OCI-LY3 (cell line): ENCODE measurements around the gene MARVELD3.

Experiments used
- EZH2phosphoT487 ChIP-seq: fragments of 200-600 bp; shearing (Covaris generic); IDR thresholded peaks from 2 replicates; pipeline ENCODE4 v1.6.1; 2018; ENCODE audit warnings: antibody characterized with exemption, mixed run types, low read depth
- TF ChIP-seq, protein P1 (sequence below): fragments of 200-600, 300-600 bp; sonication (generic); IDR thresholded peaks from 2 replicates; pipeline ENCODE4 v1.5.1; 2014; ENCODE audit warnings: antibody characterized with exemption, low read length, low read depth

DNA sequence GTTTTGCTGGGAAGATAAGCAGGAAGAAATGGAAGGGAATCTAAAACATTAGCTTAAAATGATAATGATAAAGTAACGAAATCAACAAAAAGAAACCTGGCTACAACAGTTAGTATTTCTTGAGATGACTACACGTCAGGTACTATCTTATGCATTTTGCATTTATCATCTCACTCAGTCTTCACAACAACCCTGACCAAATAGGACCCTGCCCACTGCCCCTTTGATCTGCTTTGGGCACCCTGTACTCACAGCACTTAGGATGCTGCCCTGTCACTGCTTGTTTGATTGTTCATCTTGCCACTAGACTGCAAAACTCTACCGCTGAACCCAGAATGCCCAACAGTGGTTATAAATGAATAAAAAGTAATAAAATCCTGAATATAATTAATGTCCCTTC, 45.2 kb downstream of the MARVELD3 start:
- TF ChIP-seq, protein P1, sequence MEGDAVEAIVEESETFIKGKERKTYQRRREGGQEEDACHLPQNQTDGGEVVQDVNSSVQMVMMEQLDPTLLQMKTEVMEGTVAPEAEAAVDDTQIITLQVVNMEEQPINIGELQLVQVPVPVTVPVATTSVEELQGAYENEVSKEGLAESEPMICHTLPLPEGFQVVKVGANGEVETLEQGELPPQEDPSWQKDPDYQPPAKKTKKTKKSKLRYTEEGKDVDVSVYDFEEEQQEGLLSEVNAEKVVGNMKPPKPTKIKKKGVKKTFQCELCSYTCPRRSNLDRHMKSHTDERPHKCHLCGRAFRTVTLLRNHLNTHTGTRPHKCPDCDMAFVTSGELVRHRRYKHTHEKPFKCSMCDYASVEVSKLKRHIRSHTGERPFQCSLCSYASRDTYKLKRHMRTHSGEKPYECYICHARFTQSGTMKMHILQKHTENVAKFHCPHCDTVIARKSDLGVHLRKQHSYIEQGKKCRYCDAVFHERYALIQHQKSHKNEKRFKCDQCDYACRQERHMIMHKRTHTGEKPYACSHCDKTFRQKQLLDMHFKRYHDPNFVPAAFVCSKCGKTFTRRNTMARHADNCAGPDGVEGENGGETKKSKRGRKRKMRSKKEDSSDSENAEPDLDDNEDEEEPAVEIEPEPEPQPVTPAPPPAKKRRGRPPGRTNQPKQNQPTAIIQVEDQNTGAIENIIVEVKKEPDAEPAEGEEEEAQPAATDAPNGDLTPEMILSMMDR: no peak
- no peak for TF ChIP-seq EZH2phosphoT487
